HEK293 (cell line): ENCODE data around the gene MCM3AP.
A peak's percentile ranks its signal among the peaks of the same experiment; 100 is the strongest.
"Not testable (repeated sequence)": the region's sequence is repeated elsewhere in the genome, so short reads cannot be mapped to it uniquely, and the experiment has no call there.

Experiments used
- CTCF ChIA-PET: fragments of 350-600 bp; formaldehyde crosslinking; extraction: SDS; loops from one replicate; lab custom pipeline; 2021; ENCODE audit warnings: antibody characterized with exemption; lab: Yijun Ruan, JAX
- POLR2A ChIA-PET: fragments of 300-600 bp; formaldehyde crosslinking; extraction: SDS; loops from one replicate; lab custom pipeline; 2020; ENCODE audit warnings: antibody characterized with exemption, inconsistent platforms; lab: Yijun Ruan, JAX
- H3K27ac ChIP-seq: fragments of 200-500 bp; sonication (Bioruptor generic); 2 replicates; pipeline ENCODE4 v1.5.1; 2014; ENCODE audit warnings: low read depth, low read length, control low read depth, inconsistent platforms; ENCODE audit errors: extremely low read depth
- H3K36me3 ChIP-seq, 2 experiments: fragments of 200-500 bp in 1 of 2; sonication (Bioruptor generic) in 1 of 2; 1 replicate in 1 of 2; 2 replicates in 1 of 2; pipeline ENCODE4 v1.5.1; 2014 to 2017; ENCODE audit warnings: inconsistent platforms in 2 of 2, low read length in 2 of 2; ENCODE audit not compliant: control insufficient read depth in 2 of 2, insufficient read depth in 1 of 2
- H3K4me1 ChIP-seq: fragments of 200-500 bp; sonication (Bioruptor generic); 2 replicates; pipeline ENCODE4 v1.5.1; 2014; ENCODE audit warnings: mild to moderate bottlenecking, low read length, inconsistent platforms; ENCODE audit not compliant: control insufficient read depth, insufficient read depth
- H3K4me3 ChIP-seq: 2 replicates; pipeline ENCODE4 v1.5.1; 2011; ENCODE audit warnings: low read depth, mild to moderate bottlenecking, control low read depth, low read length, moderate library complexity
- H3K9me3 ChIP-seq: fragments of 200-500 bp; sonication (Bioruptor generic); 2 replicates; pipeline ENCODE4 v1.5.1; 2014; ENCODE audit warnings: low read depth, low read length, inconsistent platforms; ENCODE audit not compliant: control insufficient read depth, insufficient read depth
- BCL11A ChIP-seq: fragments of 450-650 bp; formaldehyde crosslinking; IDR thresholded peaks from 2 replicates; pipeline ENCODE4 v1.5.1; 2016; ENCODE audit warnings: low read depth, missing biosample characterization, missing genetic modification characterization
- EGR2 ChIP-seq: fragments of 450-650 bp; formaldehyde crosslinking; IDR thresholded peaks from 2 replicates; pipeline ENCODE4 v1.5.1; 2016; ENCODE audit warnings: low read depth, missing biosample characterization, missing genetic modification characterization
- IKZF3 ChIP-seq: fragments of 450-650 bp; IDR thresholded peaks from 2 replicates; pipeline ENCODE4 v1.5.0; 2018; ENCODE audit warnings: missing biosample characterization, mild to moderate bottlenecking, missing genetic modification characterization, moderate library complexity
- KLF1 ChIP-seq: fragments of 450-650 bp; formaldehyde crosslinking; IDR thresholded peaks from 2 replicates; pipeline ENCODE4 v1.5.1; 2016; ENCODE audit warnings: missing biosample characterization, missing genetic modification characterization
- KLF8 ChIP-seq: fragments of 450-650 bp; formaldehyde crosslinking; IDR thresholded peaks from 2 replicates; pipeline ENCODE4 v1.5.1; 2016; ENCODE audit warnings: missing biosample characterization, missing genetic modification characterization
- MZF1 ChIP-seq: fragments of 450-650 bp; formaldehyde crosslinking; IDR thresholded peaks from 2 replicates; pipeline ENCODE4 v1.5.1; 2017; ENCODE audit warnings: missing biosample characterization, missing genetic modification characterization, borderline replicate concordance
- OSR2 ChIP-seq: fragments of 450-650 bp; formaldehyde crosslinking; IDR thresholded peaks from 2 replicates; pipeline ENCODE4 v1.5.1; 2016; ENCODE audit warnings: missing biosample characterization, missing genetic modification characterization
- PRDM10 ChIP-seq: fragments of 450-650 bp; formaldehyde crosslinking; IDR thresholded peaks from 2 replicates; pipeline ENCODE4 v1.5.1; 2016; ENCODE audit warnings: missing biosample characterization, missing genetic modification characterization
- PRDM2 ChIP-seq: fragments of 450-650 bp; formaldehyde crosslinking; IDR thresholded peaks from 2 replicates; pipeline ENCODE4 v1.5.1; 2016; ENCODE audit warnings: missing biosample characterization, missing genetic modification characterization, borderline replicate concordance
- SCRT1 ChIP-seq: fragments of 450-650 bp; formaldehyde crosslinking; IDR thresholded peaks from 2 replicates; pipeline ENCODE4 v1.5.1; 2016; ENCODE audit warnings: missing biosample characterization, missing genetic modification characterization, borderline replicate concordance
- ZFP3 ChIP-seq: fragments of 450-650 bp; formaldehyde crosslinking; IDR thresholded peaks from 2 replicates; pipeline ENCODE4 v1.5.1; 2016; ENCODE audit warnings: low read depth, missing biosample characterization, missing genetic modification characterization
- ZNF146 ChIP-seq: fragments of 450-650 bp; formaldehyde crosslinking; IDR thresholded peaks from 2 replicates; pipeline ENCODE4 v1.5.1; 2016; ENCODE audit warnings: missing biosample characterization, missing genetic modification characterization
- ZNF221 ChIP-seq: fragments of 450-650 bp; formaldehyde crosslinking; IDR thresholded peaks from 2 replicates; pipeline ENCODE4 v1.5.1; 2017; ENCODE audit warnings: missing biosample characterization, missing genetic modification characterization, borderline replicate concordance
- ZNF362 ChIP-seq: fragments of 450-650 bp; formaldehyde crosslinking; IDR thresholded peaks from 2 replicates; pipeline ENCODE4 v1.5.1; 2016; ENCODE audit warnings: missing biosample characterization, missing genetic modification characterization
- ZNF366 ChIP-seq: fragments of 450-650 bp; formaldehyde crosslinking; conservative IDR thresholded peaks from 2 replicates; pipeline ENCODE4 v1.5.1; 2016; ENCODE audit warnings: missing biosample characterization, missing genetic modification characterization
- ZNF585B ChIP-seq: fragments of 450-650 bp; formaldehyde crosslinking; IDR thresholded peaks from 2 replicates; pipeline ENCODE4 v1.5.1; 2016; ENCODE audit warnings: missing biosample characterization, missing genetic modification characterization
- ZNF645 ChIP-seq: fragments of 450-650 bp; formaldehyde crosslinking; IDR thresholded peaks from 2 replicates; pipeline ENCODE4; 2016; ENCODE audit warnings: missing biosample characterization, missing genetic modification characterization
- ZNF654 ChIP-seq: fragments of 450-650 bp; formaldehyde crosslinking; IDR thresholded peaks from 2 replicates; pipeline ENCODE4 v1.5.1; 2016; ENCODE audit warnings: low read depth, missing biosample characterization, missing genetic modification characterization
- ZNF707 ChIP-seq: fragments of 450-650 bp; formaldehyde crosslinking; IDR thresholded peaks from 2 replicates; pipeline ENCODE4 v1.5.1; 2016; ENCODE audit warnings: missing biosample characterization, missing genetic modification characterization

Gene MCM3AP

GRCh38 chr21:46311568-46311967 is 26.2 kb upstream of the MCM3AP start (continued):
- TF ChIP-seq ZNF645 (tag by site-specific recombination): 0 out of 2 replicates have a peak, but pooled peaks have one; percentile 26
- peak; percentile 34; the same call in 1 of the 2 replicates for TF ChIP-seq KLF1
- no peak for TF ChIP-seq ZNF707 (tag by site-specific recombination)
- TF ChIP-seq KLF8: peak; percentile 26; the same call in 1 of the 2 replicates
- peak; percentile 100 for TF ChIP-seq EGR2 (tag by site-specific recombination)
- 0 out of 2 replicates have a peak, but pooled peaks have one; percentile 10 for TF ChIP-seq ZNF146 (tag by site-specific recombination)
- peak; percentile 44; the same call in 1 of the 2 replicates for TF ChIP-seq ZNF366 (tag by site-specific recombination)
- no peak for TF ChIP-seq SCRT1
- TF ChIP-seq OSR2 (tag by site-specific recombination): no peak

GRCh38 chr21:46310260-46310659 is 24.8 kb upstream of the MCM3AP start:
- POLR2A ChIA-PET: interaction anchor here (0.9 kb wide), 1 partner anchor 13 kb away, joined by 4 read pairs; the partner anchor contains the start of gene C21orf58
- peaks cover 62 to 79% of the 10 kb centered on the region in 2 experiments for H3K36me3 ChIP-seq
- H3K27ac ChIP-seq, H3K4me3 ChIP-seq, H3K9me3 ChIP-seq, H3K4me1 ChIP-seq: not testable (repeated sequence)
- CTCF ChIA-PET: interaction anchor here (1.7 kb wide), 1 partner anchor 15 kb away, joined by 4 read pairs; a partner anchor contains a TSS
- TF ChIP-seq ZFP3 (tag by site-specific recombination) (peak; percentile 58), ZNF362 (tag by site-specific recombination) (peak; percentile 69; the same call in 1 of the 2 replicates)

GRCh38 chr21:46308431-46308830 is 23.0 kb upstream of the MCM3AP start:
- CTCF ChIA-PET: no interaction called here
- H3K9me3 ChIP-seq: no peaks in the 10 kb centered on the region
- no peak overlapping the region for H3K4me3 ChIP-seq
- POLR2A ChIA-PET: no interaction called here
- no peak for TF ChIP-seq PRDM10 (tag by site-specific recombination)
- no peak for TF ChIP-seq ZNF221 (tag by site-specific recombination)
- no peaks in the 10 kb centered on the region for H3K4me1 ChIP-seq
- H3K27ac ChIP-seq: no peak overlapping the region
- H3K36me3 ChIP-seq: peaks cover 54 to 83% of the 10 kb centered on the region in 2 experiments

GRCh38 chr21:46307625-46308024 is 22.2 kb upstream of the MCM3AP start:
- CTCF ChIA-PET: no interaction called here
- Histone ChIP-seq H3K9me3 (no peaks in the 10 kb centered on the region), H3K4me1 (no peaks in the 10 kb centered on the region), H3K36me3 (peaks cover 46 to 84% of the 10 kb centered on the region in 2 experiments), H3K4me3 (no peak overlapping the region), H3K27ac (no peak overlapping the region)
- POLR2A ChIA-PET: no interaction called here
- TF ChIP-seq PRDM2 (tag by site-specific recombination) (no peak), ZNF654 (tag by site-specific recombination) (no peak), IKZF3 (no peak), BCL11A (tag by site-specific recombination) (no peak), MZF1 (tag by site-specific recombination) (no peak), ZNF585B (tag by site-specific recombination) (no peak)
